NCI-H446 treated with DMSO at 0.1 percent for 48 hours (cell line): ENCODE measurements around the gene GLA.

ENCODE experiments used
- DNase-seq: peaks from one replicate; lab custom pipeline; 2025; lab: John Stamatoyannopoulos, UW

GLA gene

GRCh38 chrX:101349193-101349562 is 58.5 kb downstream of the GLA start:
- no peak for DNase-seq

GRCh38 chrX:101348452-101349192 is 59.1 kb downstream of the GLA start, which contains the start of gene TIMM8A:
Gene TIMM8A (minus strand): TSS chrX:101348742. CDS start chrX:101348664, 78 bp downstream.
- peak; percentile 28 for DNase-seq

- no peak for DNase-seq
Measured at GRCh38 chrX:101347859-101348451, 59.8 kb downstream of the GLA start.
